Measurements from ENCODE around the gene PSMD13.

The PSMD13 gene

GRCh38 chr11:199004-199581, 37.7 kb upstream of the PSMD13 start:
- peaks cover 5% of the 10 kb centered on the region for H3K36me3 ChIP-seq (ENCODE audit: control insufficient read depth, insufficient read depth, low read length)
- no peaks in the 10 kb centered on the region for H3K27me3 ChIP-seq (ENCODE audit: control insufficient read depth, insufficient read depth, low read length)
- no peak overlapping the region for H3K4me3 ChIP-seq (ENCODE audit: low read length)
- no peaks in the 10 kb centered on the region for H3K4me1 ChIP-seq (ENCODE audit: control insufficient read depth, insufficient read depth, low read length)
- no peaks in the 10 kb centered on the region for H3K9me3 ChIP-seq (ENCODE audit: control insufficient read depth, low read length)
- H3K9ac ChIP-seq (ENCODE audit: low read length): no peak overlapping the region

- no peaks in the 10 kb centered on the region for H3K4me1 ChIP-seq (ENCODE audit: control insufficient read depth, insufficient read depth, low read length)
- peaks cover 5% of the 10 kb centered on the region for H3K36me3 ChIP-seq (ENCODE audit: control insufficient read depth, insufficient read depth, low read length)
- no peaks in the 10 kb centered on the region for H3K27me3 ChIP-seq (ENCODE audit: control insufficient read depth, insufficient read depth, low read length)
- no peaks in the 10 kb centered on the region for H3K9me3 ChIP-seq (ENCODE audit: control insufficient read depth, low read length)
- no peak overlapping the region for H3K9ac ChIP-seq (ENCODE audit: low read length)
- H3K4me3 ChIP-seq (ENCODE audit: low read length): no peak overlapping the region
Measured at GRCh38 chr11:199782-200181, 37.0 kb upstream of the PSMD13 start.

GRCh38 chr11:200224-201003, 36.4 kb upstream of the PSMD13 start:
- no peak overlapping the region for H3K9ac ChIP-seq (ENCODE audit: low read length)
- H3K36me3 ChIP-seq (ENCODE audit: control insufficient read depth, insufficient read depth, low read length): peaks cover 5% of the 10 kb centered on the region
- H3K4me1 ChIP-seq (ENCODE audit: control insufficient read depth, insufficient read depth, low read length): peaks cover 5% of the 10 kb centered on the region
- no peaks in the 10 kb centered on the region for H3K9me3 ChIP-seq (ENCODE audit: control insufficient read depth, low read length)
- no peaks in the 10 kb centered on the region for H3K27me3 ChIP-seq (ENCODE audit: control insufficient read depth, insufficient read depth, low read length)
- no peak overlapping the region for H3K4me3 ChIP-seq (ENCODE audit: low read length)

GRCh38 chr11:201966-202365, 34.8 kb upstream of the PSMD13 start:
- no peaks in the 10 kb centered on the region for H3K9me3 ChIP-seq (ENCODE audit: control insufficient read depth, low read length)
- no peak overlapping the region for H3K9ac ChIP-seq (ENCODE audit: low read length)
- peaks cover 15% of the 10 kb centered on the region for H3K4me1 ChIP-seq (ENCODE audit: control insufficient read depth, insufficient read depth, low read length)
- H3K4me3 ChIP-seq (ENCODE audit: low read length): no peak overlapping the region
- peaks cover 5% of the 10 kb centered on the region for H3K36me3 ChIP-seq (ENCODE audit: control insufficient read depth, insufficient read depth, low read length)
- H3K27me3 ChIP-seq (ENCODE audit: control insufficient read depth, insufficient read depth, low read length): no peaks in the 10 kb centered on the region

- no peak overlapping the region for H3K9ac ChIP-seq (ENCODE audit: low read length)
- peaks cover 15% of the 10 kb centered on the region for H3K4me1 ChIP-seq (ENCODE audit: control insufficient read depth, insufficient read depth, low read length)
- no peaks in the 10 kb centered on the region for H3K9me3 ChIP-seq (ENCODE audit: control insufficient read depth, low read length)
- no peaks in the 10 kb centered on the region for H3K27me3 ChIP-seq (ENCODE audit: control insufficient read depth, insufficient read depth, low read length)
- no peak overlapping the region for H3K4me3 ChIP-seq (ENCODE audit: low read length)
- H3K36me3 ChIP-seq (ENCODE audit: control insufficient read depth, insufficient read depth, low read length): peaks cover 5% of the 10 kb centered on the region
Measured at GRCh38 chr11:202490-202889, 34.3 kb upstream of the PSMD13 start.

- Histone ChIP-seq H3K36me3 (ENCODE audit: control insufficient read depth, insufficient read depth, low read length) (peaks cover 5% of the 10 kb centered on the region), H3K4me1 (ENCODE audit: control insufficient read depth, insufficient read depth, low read length) (peaks cover 15% of the 10 kb centered on the region), H3K9ac (ENCODE audit: low read length) (no peak overlapping the region)
Measured at GRCh38 chr11:203056-203944, 33.5 kb upstream of the PSMD13 start.

GRCh38 chr11:203945-204586, 32.7 kb upstream of the PSMD13 start:
- H3K9me3 ChIP-seq (ENCODE audit: control insufficient read depth, low read length): no peaks in the 10 kb centered on the region
- H3K4me3 ChIP-seq (ENCODE audit: low read length): no peak overlapping the region
- peaks cover 15% of the 10 kb centered on the region for H3K4me1 ChIP-seq (ENCODE audit: control insufficient read depth, insufficient read depth, low read length)
- no peak overlapping the region for H3K9ac ChIP-seq (ENCODE audit: low read length)
- H3K36me3 ChIP-seq (ENCODE audit: control insufficient read depth, insufficient read depth, low read length): peaks cover 5% of the 10 kb centered on the region
- H3K27me3 ChIP-seq (ENCODE audit: control insufficient read depth, insufficient read depth, low read length): no peaks in the 10 kb centered on the region

More at GRCh38 chr11:203056-203944, 33.5 kb upstream of the PSMD13 start:
- H3K9me3 ChIP-seq (ENCODE audit: control insufficient read depth, low read length): no peaks in the 10 kb centered on the region
- H3K4me3 ChIP-seq (ENCODE audit: low read length): no peak overlapping the region
- H3K27me3 ChIP-seq (ENCODE audit: control insufficient read depth, insufficient read depth, low read length): no peaks in the 10 kb centered on the region

- peaks cover 6% of the 10 kb centered on the region for H3K36me3 ChIP-seq (ENCODE audit: control insufficient read depth, insufficient read depth, low read length)
- no peak overlapping the region for H3K4me3 ChIP-seq (ENCODE audit: low read length)
- H3K4me1 ChIP-seq (ENCODE audit: control insufficient read depth, insufficient read depth, low read length): peaks cover 21% of the 10 kb centered on the region
- no peaks in the 10 kb centered on the region for H3K9me3 ChIP-seq (ENCODE audit: control insufficient read depth, low read length)
- H3K9ac ChIP-seq (ENCODE audit: low read length): no peak overlapping the region
- no peaks in the 10 kb centered on the region for H3K27me3 ChIP-seq (ENCODE audit: control insufficient read depth, insufficient read depth, low read length)
Measured at GRCh38 chr11:204587-205109, 32.1 kb upstream of the PSMD13 start.

- Histone ChIP-seq H3K9ac (ENCODE audit: low read length) (peak overlapping the region; percentile 97), H3K4me1 (ENCODE audit: control insufficient read depth, insufficient read depth, low read length) (peaks cover 29% of the 10 kb centered on the region), H3K27me3 (ENCODE audit: control insufficient read depth, insufficient read depth, low read length) (no peaks in the 10 kb centered on the region), H3K9me3 (ENCODE audit: control insufficient read depth, low read length) (no peaks in the 10 kb centered on the region), H3K36me3 (ENCODE audit: control insufficient read depth, insufficient read depth, low read length) (peaks cover 13% of the 10 kb centered on the region), H3K4me3 (ENCODE audit: low read length) (no peak overlapping the region)
Measured at GRCh38 chr11:205221-206001, 31.4 kb upstream of the PSMD13 start.

- Histone ChIP-seq H3K27me3 (ENCODE audit: control insufficient read depth, insufficient read depth, low read length) (no peaks in the 10 kb centered on the region), H3K9me3 (ENCODE audit: control insufficient read depth, low read length) (no peaks in the 10 kb centered on the region), H3K4me3 (ENCODE audit: low read length) (peak overlapping the region; percentile 89), H3K9ac (ENCODE audit: low read length) (peak overlapping the region; percentile 97), H3K36me3 (ENCODE audit: control insufficient read depth, insufficient read depth, low read length) (peaks cover 17% of the 10 kb centered on the region), H3K4me1 (ENCODE audit: control insufficient read depth, insufficient read depth, low read length) (peaks cover 29% of the 10 kb centered on the region)
Measured at GRCh38 chr11:206002-206384, 30.8 kb upstream of the PSMD13 start.
